PC-3 (cell line): Measurements from ENCODE around the gene MINDY3. TPM values are rescaled to one million over a fixed set of nuclear protein-coding genes. Genes with fewer than 3 reads are reported as not detected.
"Not testable (repeated sequence)": the region's sequence is repeated elsewhere in the genome, so short reads cannot be mapped to it uniquely, and the experiment has no call there.

Experiments
- ATAC-seq: fragments of 200-7000 bp; cut with Tn5 transposase; 2 replicates; pipeline ENCODE4 v1.9.1; 2020; ENCODE audit warnings: mild to moderate bottlenecking, moderate library complexity
- BruUV-seq: library from RNA; stranded (reverse); fragments of 400-500 nt; replicated peaks from 2 replicates; lab custom pipeline; 2021; lab: Mats Ljungman, UMichigan
- CTCF ChIA-PET: fragments of 300-600 bp; sonication (Branson Sonifier 250); formaldehyde crosslinking; loops from one replicate; lab custom pipeline; 2022; ENCODE audit warnings: antibody characterized with exemption; lab: Charles Lee
- POLR2A ChIA-PET: fragments of 300-600 bp; sonication (Branson Sonifier 250); formaldehyde crosslinking; loops from one replicate; lab custom pipeline; 2022; ENCODE audit warnings: antibody characterized with exemption; ENCODE audit not compliant: unreplicated experiment; lab: Charles Lee
- DNase-seq: peaks from one replicate; pipeline ENCODE4 v3.0.0-alpha.2; 2015
- H2AFZ ChIP-seq: fragments of 300-600 bp; sonication (generic); 2 replicates; pipeline ENCODE4 v1.6.0; 2016; ENCODE audit warnings: antibody characterized with exemption, low read length
- H3F3A ChIP-seq: fragments of 300-600 bp; sonication (generic); one replicate; pipeline ENCODE4 v1.6.0; 2017; ENCODE audit warnings: antibody characterized with exemption, low read length, control low read depth, mild to moderate bottlenecking; ENCODE audit not compliant: unreplicated experiment
- H3K27ac ChIP-seq: fragments of 300-600 bp; sonication (generic); 2 replicates; pipeline ENCODE4 v1.5.1; 2016; ENCODE audit warnings: mild to moderate bottlenecking, low read length
- H3K27me3 ChIP-seq: fragments of 300-600 bp; sonication (generic); 2 replicates; pipeline ENCODE4 v1.6.1; 2016; ENCODE audit warnings: low read length, mixed read lengths
- H3K36me3 ChIP-seq: fragments of 300-600 bp; sonication (generic); 2 replicates; pipeline ENCODE4 v1.6.1; 2016; ENCODE audit warnings: low read depth, mixed run types, low read length, mixed read lengths
- H3K4me1 ChIP-seq: fragments of 300-600 bp; sonication (generic); 2 replicates; pipeline ENCODE4 v1.5.1; 2016; ENCODE audit warnings: low read length; ENCODE audit not compliant: insufficient read depth
- H3K4me2 ChIP-seq: fragments of 300-600 bp; sonication (generic); 2 replicates; pipeline ENCODE4 v1.6.0; 2016; ENCODE audit warnings: low read length
- H3K4me3 ChIP-seq: fragments of 300-600 bp; sonication (generic); 2 replicates; pipeline ENCODE4 v1.5.1; 2016; ENCODE audit warnings: mild to moderate bottlenecking, low read length, mixed read lengths
- H3K79me2 ChIP-seq: fragments of 300-600 bp; sonication (generic); 2 replicates; pipeline ENCODE4 v1.6.1; 2017; ENCODE audit warnings: low read length, mixed read lengths
- H3K9ac ChIP-seq: fragments of 300-600 bp; sonication (generic); 2 replicates; pipeline ENCODE4 v1.6.0; 2016; ENCODE audit warnings: mild to moderate bottlenecking, low read length
- H3K9me2 ChIP-seq: fragments of 300-600 bp; sonication (generic); replicated peaks from 2 replicates; pipeline ENCODE4 v1.6.1; 2016; ENCODE audit warnings: mixed run types, low read length, mixed read lengths
- H3K9me3 ChIP-seq: fragments of 300-600 bp; sonication (generic); 2 replicates; pipeline ENCODE4 v1.6.1; 2016; ENCODE audit warnings: low read length, mixed read lengths
- H4K20me1 ChIP-seq: fragments of 300-600 bp; sonication (generic); 2 replicates; pipeline ENCODE4 v1.6.1; 2016; ENCODE audit warnings: low read length, mixed read lengths
- CTCF ChIP-seq: fragments of 300-600 bp; sonication (generic); conservative IDR thresholded peaks from 2 replicates; pipeline ENCODE4 v1.5.1; 2017; ENCODE audit warnings: antibody characterized with exemption, low read depth, mild to moderate bottlenecking, low read length
- EZH2 ChIP-seq: fragments of 300-600 bp; sonication (generic); IDR thresholded peaks from one replicate; pipeline ENCODE4 v1.6.1; 2017; ENCODE audit warnings: antibody characterized with exemption, mild to moderate bottlenecking, low read length; ENCODE audit not compliant: unreplicated experiment
- EZH2phosphoT487 ChIP-seq: fragments of 300-600 bp; sonication (generic); IDR thresholded peaks from 2 replicates; pipeline ENCODE4 v1.6.1; 2018; ENCODE audit warnings: mild to moderate bottlenecking, antibody characterized with exemption, low read length, borderline replicate concordance
- intact Hi-C: fragments of 100-400 bp; cut with micrococcal nuclease; formaldehyde crosslinking; loops from 2 replicates; pipeline ENCODE4 v1.9.0; 2023
- total RNA-seq: library from RNA; depleted of rRNA; stranded (reverse); fragments of >200 nt; gene quantifications from 2 replicates; pipeline ENCODE4 v1.2.3, GENCODE V29; 2014

The MINDY3 gene
- total RNA-seq, 1 experiment from 2014 or later, result 9.5 TPM

- BruUV-seq, result TSS peak; percentile 13
- POLR2A ChIA-PET, result interaction anchor here (0.5 to 0.6 kb wide), 2 partner anchors 583 to 634 kb away, joined by 3 read pairs; no protein-coding TSS in a partner anchor
- Histone ChIP-seq H3K4me3 (peak overlapping the region; percentile 97), H3K4me2 (peak overlapping the region; percentile 88), H3K27ac (peak overlapping the region; percentile 89), H3K36me3 (no peaks in the 10 kb centered on the region), H3K4me1 (peaks cover 20% of the 10 kb centered on the region), H3K9me3 (no peaks in the 10 kb centered on the region), H4K20me1 (no peaks in the 10 kb centered on the region; the same call in 1 of the 2 replicates), H3F3A (no peaks in the 10 kb centered on the region), H3K9ac (peak overlapping the region; percentile 45; the same call in 1 of the 2 replicates), H2AFZ (no peak overlapping the region), H3K9me2 (no peaks in the 10 kb centered on the region), H3K27me3 (no peaks in the 10 kb centered on the region), H3K79me2 (peaks cover 73% of the 10 kb centered on the region)
- CTCF ChIA-PET, result interaction anchor here (0.6 kb wide), 1 partner anchor 62 kb away, joined by 4 read pairs; no protein-coding TSS in a partner anchor
- ATAC-seq, result peak; percentile 48
- DNase-seq, result peak; percentile 39
- TF ChIP-seq EZH2, result no peak
- intact Hi-C loops, result loop anchor here (1.0 kb wide), 1 partner anchor 43 kb away; no protein-coding TSS in a partner anchor
Measured at GRCh38 chr10:15856328-15857015, 3.8 kb downstream of the MINDY3 start.

- H3K4me3 ChIP-seq, result no peak overlapping the region
- no peak overlapping the region for H3K4me2 ChIP-seq
- H3K36me3 ChIP-seq, result no peaks in the 10 kb centered on the region
- H3F3A ChIP-seq, result no peaks in the 10 kb centered on the region
- TF ChIP-seq EZH2 (no peak), EZH2phosphoT487 (no peak), CTCF (no peak)
- peaks cover 15% of the 10 kb centered on the region for H3K4me1 ChIP-seq
- H4K20me1 ChIP-seq, result no peaks in the 10 kb centered on the region
- H3K27ac ChIP-seq, result no peak overlapping the region
- no peak overlapping the region for H3K9ac ChIP-seq
- intact Hi-C loops, result no loop called here
- H3K79me2 ChIP-seq, result peaks cover 66% of the 10 kb centered on the region
- BruUV-seq, result no TSS peak
- ChIA-PET CTCF (no interaction called here), POLR2A (no interaction called here)
- ATAC-seq (no peak), DNase-seq (no peak)
- no peaks in the 10 kb centered on the region for H3K9me2 ChIP-seq
- H3K9me3 ChIP-seq, result no peaks in the 10 kb centered on the region
- H3K27me3 ChIP-seq, result no peaks in the 10 kb centered on the region
- H2AFZ ChIP-seq, result no peak overlapping the region
Measured at GRCh38 chr10:15853800-15854199, 6.5 kb downstream of the MINDY3 start.

GRCh38 chr10:15852111-15852557, 8.2 kb downstream of the MINDY3 start:
- Histone ChIP-seq H3K9ac (no peak overlapping the region), H3K4me1 (peaks cover 10% of the 10 kb centered on the region), H3K79me2 (peaks cover 52% of the 10 kb centered on the region), H3K36me3 (no peaks in the 10 kb centered on the region), H3K9me2 (no peaks in the 10 kb centered on the region), H3K4me2 (no peak overlapping the region), H3K27me3 (no peaks in the 10 kb centered on the region), H3K9me3 (no peaks in the 10 kb centered on the region), H3K27ac (no peak overlapping the region), H3F3A (no peaks in the 10 kb centered on the region), H4K20me1 (no peaks in the 10 kb centered on the region), H3K4me3 (no peak overlapping the region), H2AFZ (no peak overlapping the region)
- ATAC-seq (no peak), DNase-seq (no peak)
- intact Hi-C loops, result no loop called here
- TF ChIP-seq CTCF (no peak), EZH2phosphoT487 (no peak), EZH2 (no peak)
- ChIA-PET POLR2A (no interaction called here), CTCF (no interaction called here)
- BruUV-seq, result no TSS peak

- POLR2A ChIA-PET, result not testable (repeated sequence)
- H3K79me2 ChIP-seq, result peaks cover 47% of the 10 kb centered on the region
Measured at GRCh38 chr10:15850337-15850978, 9.8 kb downstream of the MINDY3 start.

More at GRCh38 chr10:15850337-15850978, 9.8 kb downstream of the MINDY3 start:
- H3K9me3 ChIP-seq, CTCF ChIA-PET, H3K36me3 ChIP-seq, DNase-seq, H3K4me2 ChIP-seq, H3K9me2 ChIP-seq, H3K27me3 ChIP-seq, H3K4me3 ChIP-seq, H3K4me1 ChIP-seq, H3K9ac ChIP-seq, ATAC-seq, H3F3A ChIP-seq, BruUV-seq, H3K27ac ChIP-seq, intact Hi-C loops, H2AFZ ChIP-seq, H4K20me1 ChIP-seq: not testable (repeated sequence)
